Stimulated activated CD4-positive, alpha-beta T cell treated with anti-CD3 and anti-CD28 coated beads, Interleukin-4, amount 100 ng/mL, for 4 hours (primary cell): ENCODE measurements around the gene SLC15A4.
"Not testable (repeated sequence)": the region's sequence is repeated elsewhere in the genome, so short reads cannot be mapped to it uniquely, and the experiment has no call there.

ENCODE experiments used
- DNase-seq, 2 experiments: peaks; one replicate each; pipeline ENCODE4 v3.0.0-alpha.2; 2020

The SLC15A4 gene

DNA sequence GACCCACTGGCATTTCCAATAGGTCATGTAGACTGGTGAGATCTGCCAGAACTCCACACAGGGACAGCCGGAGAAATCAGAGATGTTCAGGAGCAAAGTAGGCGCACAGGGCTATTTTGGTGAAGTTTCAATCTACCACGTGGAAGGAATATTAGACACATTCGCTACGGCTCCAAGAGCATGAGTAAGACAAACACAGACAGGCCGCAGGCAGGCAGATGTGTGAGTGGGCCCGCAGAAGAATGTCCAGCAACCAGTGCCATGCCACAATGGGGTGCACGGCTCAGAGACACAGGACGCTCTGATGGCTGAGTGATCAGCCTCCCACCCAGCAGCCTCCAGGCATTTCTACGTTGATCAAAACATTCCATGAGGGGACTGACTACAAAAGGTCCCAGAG is 10.4 kb downstream of the SLC15A4 start:
- no peak for DNase-seq

DNA sequence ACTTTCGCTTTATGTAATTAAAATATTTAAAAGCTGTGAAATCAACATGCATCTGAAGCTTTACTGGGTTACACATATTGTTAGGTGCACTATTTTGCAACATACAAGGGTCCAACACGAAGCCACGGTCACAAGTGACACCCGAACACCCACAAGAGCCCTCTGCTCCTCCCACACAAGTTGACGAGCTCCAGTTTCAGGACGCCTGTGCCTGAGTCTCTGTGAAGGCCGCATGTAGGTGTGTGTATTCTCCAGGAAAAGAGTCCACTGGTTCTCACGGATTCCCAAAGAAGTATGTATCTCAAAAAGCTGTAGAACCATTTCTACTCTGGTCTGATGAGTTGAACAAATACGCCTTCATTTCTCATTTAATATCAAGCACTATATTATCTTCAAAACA is 12.0 kb downstream of the SLC15A4 start:
- DNase-seq = no peak

DNA sequence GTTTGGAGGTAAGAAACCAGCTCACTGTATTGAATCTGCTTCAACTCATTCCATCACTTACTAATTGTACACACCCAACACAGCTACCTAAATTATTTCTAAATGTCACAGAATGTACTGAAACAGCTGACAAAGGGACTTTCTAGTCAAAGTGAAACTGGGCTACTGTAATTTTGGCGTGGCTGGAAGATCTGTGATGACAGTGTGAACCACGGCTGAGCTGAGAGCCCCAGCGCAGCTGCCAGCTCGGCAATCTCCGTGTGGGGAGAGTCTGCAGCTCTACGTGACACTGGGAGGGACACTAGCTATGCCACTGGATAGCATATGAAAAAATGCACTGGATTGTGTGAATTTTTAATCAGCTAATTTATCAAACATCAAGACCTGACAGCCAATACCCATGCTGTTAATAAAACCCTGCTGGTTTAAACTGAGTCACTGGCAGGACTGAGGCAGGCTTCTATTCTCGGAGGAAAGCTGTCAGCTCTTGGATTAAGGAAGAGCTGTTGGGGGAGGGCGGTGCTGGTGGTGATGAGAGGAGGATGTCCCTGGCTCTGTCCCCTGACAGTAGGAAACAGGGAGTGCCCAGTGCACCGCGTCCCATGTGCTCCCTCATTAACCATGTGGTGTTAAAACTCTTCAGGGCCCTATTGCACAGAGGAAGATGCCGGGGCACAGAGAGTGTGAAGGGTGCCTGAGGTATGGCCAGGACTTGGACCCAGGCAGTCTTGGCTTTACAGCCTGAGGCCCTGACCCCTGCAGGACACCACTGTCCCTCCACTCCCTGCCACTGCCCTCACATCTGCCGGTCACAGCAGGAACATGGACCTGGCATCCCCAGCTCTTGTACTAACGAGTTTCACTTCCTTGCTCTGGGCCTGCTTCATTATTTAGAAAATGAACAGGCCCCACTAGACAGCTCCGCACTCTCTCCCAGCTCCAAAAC is 13.3 kb downstream of the SLC15A4 start:
- no peak for DNase-seq

DNA sequence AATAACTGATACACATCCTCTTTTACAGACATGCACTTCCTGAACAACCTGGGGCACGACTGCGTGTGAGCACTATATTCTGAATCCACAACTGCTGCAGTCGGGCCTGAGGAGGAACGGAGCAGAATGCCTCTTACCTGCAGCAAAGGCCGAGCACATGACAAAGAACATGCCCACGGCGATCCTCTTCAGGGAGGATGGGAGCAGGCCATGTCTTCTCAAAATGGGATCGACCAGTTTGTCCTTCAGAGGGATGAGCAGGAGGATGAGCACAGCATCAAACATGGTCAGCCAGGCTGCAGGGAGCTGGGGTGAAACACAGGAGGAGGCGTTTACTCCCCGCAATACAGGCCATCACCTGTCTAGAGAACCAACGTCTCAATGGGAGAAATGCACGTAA is 15.1 kb downstream of the SLC15A4 start:
- DNase-seq = no peak

DNA sequence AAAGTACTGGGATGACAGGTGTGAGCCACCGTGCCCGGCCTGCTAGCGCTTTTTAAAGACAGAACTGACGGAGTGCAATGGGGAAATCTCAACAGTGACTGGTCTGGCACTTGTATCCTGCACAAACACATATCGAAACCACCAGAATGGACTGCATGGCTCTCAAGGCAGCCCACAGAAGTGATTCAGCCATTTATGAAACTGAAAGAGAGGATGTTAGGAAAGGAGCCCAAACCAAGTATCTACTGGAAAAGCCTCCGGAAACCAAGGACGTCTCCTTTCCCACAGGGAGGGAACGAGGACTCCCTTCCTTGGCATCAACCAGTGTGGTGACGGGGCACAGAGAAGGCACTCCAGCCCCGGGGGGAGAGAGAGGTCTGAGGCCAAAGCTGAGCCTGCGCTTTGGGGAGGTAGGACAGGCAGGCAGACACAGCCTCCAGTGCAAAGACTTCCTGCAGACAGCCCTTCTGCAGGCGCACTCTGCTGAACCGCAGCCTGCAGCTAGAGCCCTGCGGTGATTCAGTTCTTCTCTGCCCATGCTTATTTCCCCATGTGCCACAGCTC is 16.5 kb downstream of the SLC15A4 start:
- no peak for DNase-seq

DNA sequence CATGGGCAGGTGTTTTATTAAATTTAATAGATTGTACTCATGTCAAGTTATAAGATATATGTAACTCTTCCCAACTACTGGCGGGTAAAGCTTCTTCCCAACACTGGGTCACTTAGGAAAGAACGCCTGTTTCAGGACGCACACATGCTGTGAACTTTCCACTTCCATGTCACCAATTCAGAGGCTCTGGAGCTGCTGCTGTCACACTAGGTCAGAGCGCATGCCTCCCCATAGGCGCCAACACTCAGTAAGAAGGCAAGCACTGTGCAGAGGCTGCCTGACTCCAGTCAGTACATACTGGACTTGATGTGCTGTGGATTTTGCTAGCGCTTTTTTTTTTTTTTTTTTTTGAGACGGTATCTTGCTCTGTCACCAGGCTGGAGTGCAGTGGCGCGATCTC is 17.2 kb downstream of the SLC15A4 start:
- no peak for DNase-seq

DNA sequence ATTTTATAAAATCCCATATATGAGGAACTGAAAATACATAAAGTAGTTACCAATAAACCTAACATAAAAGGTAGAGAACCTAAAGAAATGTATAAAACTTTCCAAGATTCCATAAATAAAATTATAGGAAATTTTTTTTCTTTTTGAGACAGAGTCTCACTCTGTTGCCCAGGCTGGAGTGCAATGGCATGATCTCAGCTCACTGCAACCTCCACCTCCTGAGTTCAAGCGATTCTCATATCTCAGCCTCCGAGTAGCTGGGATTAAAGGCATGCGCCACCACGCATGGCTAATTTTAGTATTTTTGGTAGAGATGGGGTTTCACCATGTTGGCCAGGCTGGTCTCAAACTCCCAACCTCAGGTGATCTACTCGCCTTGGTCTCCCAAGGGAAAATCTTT is 18.4 kb downstream of the SLC15A4 start:
- not testable (repeated sequence) for DNase-seq

DNA sequence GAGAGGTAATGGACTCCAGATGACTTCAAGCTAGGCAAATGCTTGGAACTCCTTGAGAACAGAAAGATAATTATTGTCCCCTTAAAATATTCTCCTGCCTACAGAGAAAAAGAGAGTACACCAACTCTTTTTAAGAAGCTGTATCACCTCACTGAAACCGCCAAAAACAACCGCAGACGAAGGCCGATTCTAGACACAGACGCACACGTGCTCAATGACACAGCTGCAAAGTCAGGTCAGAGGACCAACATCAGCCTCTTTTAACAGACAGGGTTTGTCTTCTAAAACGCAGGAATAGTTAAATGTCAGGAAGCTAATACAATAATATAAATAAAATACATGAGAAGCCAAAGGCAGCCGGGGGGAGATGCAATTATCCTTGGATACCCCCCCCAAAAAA is 19.0 kb downstream of the SLC15A4 start:
- DNase-seq = no peak

DNA sequence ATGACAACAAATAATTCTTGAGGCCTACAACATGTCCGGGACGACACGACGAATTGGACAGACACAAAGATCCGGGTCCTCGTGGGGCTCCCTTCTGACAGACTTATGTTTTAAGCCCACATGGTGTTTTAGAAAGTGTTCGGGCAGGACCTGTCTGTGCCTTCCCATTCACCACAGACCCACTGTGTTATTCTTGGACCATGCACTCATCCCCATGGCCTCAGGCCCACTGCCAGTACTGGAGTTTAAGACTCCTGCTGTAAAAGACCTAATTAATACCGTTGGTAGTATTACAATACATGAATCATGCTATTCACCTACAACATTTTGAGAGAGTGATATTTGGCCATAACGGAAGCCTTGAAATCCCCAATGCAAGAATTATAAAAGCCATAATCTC is 20.0 kb downstream of the SLC15A4 start:
- no peak for DNase-seq

DNA sequence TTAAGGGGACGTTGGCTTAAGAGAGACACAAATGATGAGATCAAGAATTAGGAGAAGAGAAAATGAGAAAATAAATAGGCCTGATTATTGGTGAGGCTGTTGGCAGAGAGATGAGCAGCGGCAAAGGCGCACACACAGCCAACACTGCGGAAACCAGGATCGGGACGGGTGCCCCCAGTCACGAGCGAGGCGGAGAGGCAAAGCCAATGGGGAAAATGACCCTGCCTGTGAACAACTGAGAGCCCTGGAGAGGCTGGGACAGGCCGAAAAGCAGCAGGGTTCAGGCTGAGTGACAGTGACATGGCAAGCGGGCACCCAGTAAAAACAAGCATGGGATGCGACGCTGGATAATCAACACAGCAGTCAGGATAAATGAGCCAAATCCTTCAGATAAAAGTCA is 21.0 kb downstream of the SLC15A4 start:
- no peak for DNase-seq

DNA sequence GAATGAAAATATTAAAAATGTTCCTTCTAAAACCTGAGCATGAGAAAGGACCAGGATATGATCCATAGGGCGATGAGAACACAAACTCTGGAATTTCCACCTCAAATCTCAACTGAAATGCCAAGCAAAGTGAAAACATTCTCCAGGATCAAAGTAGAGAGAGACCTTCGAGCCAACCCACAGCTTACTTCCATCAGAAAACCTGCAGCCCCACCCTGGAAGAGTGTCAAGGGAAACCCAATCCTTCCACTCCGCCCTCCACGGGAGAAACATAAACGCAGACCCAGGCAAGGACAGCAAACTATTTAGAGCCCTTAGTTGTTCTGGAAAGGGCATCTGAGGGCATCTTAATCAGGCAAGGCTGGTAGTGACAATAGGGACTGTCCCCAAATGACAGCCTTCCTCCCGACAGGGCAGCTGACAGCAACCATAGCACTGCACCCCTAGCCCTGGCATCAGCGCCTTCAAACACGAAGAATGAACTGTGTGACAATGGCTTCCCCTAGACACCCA is 21.8 kb downstream of the SLC15A4 start:
- DNase-seq = no peak

DNA sequence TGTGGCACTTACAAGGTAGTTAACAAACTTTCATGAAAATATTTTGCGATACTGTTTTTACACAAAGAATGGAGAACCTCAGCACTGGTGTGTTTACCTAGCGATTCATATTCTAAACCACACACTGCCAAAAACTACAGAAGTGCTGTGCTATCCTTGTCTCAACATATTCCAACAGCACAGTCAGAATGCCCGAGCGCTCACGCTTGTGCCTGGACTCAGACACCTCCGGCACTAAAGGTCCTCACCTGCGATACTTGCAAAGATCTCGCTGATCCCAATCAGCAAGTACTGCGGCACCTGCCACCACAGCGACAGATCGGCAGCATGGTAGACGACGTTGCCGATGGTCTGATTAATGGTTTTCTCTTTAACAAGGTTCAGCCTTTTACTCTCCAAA is 23.2 kb downstream of the SLC15A4 start:
- DNase-seq = no peak

DNA sequence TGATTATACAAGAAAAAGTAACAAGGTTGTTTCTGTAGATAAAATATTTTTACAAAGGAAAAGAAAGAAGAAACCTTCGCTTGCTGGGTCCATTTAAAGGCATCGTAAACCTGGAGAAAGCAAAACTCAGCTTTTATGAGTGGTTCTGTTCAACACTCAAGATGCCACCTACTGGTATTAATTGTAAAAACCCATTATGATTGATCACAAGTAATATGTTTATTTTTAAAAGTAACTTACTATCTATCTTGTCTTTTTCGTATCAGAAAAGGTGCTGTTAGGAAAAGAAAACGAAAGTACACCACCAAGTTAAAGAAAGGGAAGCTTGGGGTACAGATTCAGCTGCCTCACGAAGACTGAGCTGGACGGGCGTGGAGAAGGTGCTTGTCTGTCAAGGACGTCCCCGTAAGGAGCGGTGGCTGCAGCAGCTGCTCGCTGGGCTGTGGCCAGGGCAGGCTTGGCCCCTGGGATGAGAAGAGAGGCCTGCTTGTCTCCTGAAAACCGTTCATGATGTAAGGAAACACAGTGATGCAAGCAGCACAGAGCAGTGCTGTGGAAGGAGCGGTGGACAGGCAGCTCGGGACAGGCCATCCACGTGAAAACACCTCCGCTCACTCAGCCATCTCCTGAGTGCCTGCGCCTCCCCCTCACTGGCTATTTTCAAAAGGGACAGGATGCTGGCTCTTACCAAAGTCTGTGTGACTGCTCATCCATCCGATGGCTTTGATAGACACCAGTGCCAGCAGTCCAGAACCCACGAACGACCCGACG is 25.0 kb downstream of the SLC15A4 start:
- DNase-seq = no peak

DNA sequence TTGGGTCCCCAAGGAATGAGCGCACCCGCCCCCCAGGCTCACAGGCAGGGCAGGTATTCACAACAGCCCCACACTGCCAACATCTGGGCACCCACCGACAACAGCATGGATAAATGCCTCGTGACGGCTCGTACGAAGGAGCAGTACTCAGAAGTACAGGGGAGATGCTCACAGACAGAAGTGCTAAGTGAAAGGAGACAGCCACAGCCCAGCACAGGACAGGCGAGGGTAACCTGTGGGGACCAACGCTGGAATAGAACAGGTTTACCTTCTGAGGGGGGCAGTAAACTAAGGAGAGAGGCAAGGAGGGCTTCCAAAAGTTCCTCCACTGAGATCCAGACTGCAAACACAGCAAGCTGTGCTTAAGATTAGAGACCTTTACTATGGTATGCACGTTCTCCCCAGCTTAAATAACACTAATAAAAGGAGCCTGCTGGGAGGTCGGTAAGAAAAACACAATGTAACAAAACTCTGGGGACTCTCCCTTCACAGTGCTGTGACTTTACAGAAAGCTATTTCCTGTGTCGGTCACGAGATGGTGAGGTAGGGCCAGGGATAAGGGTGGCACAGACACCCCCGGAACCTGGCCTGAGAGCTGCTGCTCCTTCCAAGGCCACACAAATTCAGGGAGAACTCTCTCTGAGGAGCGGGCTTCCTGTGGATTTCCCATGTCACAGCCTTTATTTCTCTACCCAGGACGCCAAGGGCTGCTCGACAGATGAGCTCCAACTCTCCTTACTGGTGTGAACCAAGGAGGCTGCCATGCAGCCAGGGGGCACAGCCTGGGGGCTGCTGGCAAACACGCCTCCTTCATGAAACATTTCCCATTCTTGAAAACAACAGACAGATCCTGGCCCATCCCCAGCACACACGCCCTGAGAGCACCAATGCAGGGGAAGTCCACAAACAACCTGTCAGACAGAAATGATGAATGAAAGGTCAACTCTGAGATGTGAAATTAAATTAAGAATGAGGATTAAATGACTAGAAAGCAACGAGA is 26.3 kb downstream of the SLC15A4 start:
- no peak for DNase-seq

DNA sequence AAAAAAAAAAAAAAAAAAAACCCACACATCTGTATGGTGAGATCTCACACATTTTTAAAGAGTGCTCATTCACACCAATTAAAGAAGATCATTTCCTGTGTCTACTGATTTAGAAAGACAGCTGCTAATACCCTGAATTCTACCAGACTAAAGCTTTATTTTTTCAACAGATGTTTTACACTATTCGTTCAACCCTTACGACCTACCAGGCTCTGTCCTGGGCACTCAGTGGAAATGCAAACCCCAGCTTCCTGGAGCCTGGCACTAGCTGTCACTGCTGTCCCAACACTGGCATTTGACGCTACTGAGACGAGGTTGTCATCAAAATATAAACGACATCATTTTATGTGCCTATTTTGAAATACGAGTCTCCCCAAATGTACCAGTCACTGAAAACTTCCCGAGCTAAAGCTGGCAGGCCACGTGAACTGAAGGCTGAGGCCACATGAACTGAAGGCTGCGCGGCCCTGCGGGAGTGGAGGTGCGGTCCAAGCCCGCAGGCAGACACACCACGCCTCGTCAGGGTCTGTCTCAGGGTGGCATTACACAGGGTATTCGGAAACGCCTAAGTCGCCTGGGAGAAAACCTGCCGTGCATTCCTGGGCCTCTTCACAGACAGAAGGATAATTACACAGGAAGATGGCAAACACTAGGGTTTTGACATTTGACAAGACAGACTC is 27.2 kb downstream of the SLC15A4 start:
- DNase-seq = no peak

DNA sequence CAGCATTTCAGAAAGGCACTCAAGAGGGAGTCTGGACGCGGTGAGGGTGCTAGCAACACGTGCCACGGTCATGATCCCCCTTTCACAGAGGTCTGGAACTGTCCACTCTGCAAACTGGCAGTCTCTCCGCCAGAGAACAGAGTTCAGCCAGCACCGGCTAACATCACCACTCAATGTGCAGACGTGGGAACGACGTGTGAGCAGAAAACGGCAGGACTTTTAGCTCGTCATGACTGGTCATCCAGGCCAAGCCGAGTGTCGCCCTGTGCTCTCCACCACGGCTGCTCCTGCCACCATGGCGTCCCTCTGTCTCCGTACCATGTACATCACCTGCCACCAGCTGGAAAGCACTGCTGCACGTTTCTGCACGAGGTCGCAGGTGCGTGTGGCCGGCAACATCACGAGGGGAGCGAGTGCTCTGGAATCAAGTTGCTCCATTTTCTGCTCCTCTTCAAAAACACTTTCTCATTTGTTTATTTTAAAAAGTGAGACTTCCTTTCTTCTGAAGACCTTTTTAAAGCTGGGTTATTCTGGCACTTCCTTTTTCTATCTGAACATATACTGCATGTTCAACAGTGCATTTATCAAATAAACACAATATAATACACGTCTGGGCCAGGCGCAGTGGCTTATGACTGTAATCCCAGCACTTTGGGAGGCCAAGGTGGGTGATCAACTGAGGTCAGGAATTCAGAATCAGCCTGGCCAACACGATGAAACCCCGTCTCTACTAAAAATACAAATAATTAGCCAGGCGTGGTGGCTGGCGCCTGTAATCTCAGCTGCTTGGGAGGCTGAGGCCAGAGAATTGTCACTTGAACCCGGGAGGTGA is 28.0 kb downstream of the SLC15A4 start:
- no peak for DNase-seq

DNA sequence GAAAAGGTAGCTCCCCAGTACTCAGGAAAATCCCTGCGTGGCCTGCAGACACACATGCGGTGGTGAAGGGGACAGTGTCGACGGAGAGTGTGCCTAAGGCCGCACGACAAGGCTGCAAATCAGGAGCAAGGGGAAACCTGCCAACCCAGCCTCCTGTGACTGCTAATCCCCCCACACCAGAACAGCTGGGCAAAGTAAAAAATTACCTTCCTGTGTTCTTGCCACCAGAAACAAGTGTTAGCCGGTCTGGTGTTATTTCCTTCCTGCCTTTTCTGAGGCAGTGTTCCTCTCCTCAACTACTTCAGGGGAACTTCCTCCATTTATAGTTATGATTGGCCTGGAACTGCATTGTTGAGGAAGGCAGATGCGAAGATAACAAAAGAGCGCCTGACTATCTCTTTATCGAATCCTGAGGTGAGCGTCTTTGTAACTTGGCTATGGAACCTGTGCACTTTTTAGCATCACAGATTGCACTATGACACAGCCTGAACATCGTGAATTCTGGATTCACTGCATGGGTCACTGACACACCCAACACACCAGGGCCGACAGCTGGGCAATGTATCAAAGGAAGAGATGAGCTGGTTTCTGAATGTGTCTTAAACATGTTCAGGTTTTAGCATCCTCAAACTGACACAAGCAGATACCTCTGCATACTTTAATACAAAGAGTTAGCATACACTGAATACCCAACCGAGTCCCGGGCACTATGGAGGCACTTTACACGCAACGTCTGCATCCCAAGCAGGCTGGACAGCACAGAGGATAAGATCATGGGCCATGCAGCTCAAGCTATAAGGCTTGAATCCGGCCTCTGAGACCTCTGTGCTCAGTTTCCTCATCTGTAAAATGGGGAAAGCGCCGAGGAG is 28.9 kb downstream of the SLC15A4 start:
- DNase-seq = no peak

DNA sequence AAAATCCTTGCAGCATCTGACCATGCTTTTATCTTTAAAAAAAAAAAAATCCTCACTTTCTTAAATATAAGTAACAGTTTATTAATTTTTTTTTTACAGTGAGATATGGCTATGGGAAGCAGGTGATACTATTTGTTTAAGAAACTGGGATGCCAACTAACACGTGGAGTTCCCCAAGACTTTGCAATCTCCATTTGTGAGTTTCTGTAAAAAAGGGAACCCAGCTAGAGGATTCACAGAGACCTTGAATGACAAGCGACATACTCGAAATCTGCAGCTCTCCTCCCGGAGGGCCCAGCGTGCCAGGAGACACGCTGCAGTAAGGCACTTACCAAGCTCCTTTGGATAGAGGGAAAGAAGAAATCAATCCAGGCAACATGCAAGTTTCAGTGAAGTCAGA is 30.1 kb downstream of the SLC15A4 start:
- no peak for DNase-seq

DNA sequence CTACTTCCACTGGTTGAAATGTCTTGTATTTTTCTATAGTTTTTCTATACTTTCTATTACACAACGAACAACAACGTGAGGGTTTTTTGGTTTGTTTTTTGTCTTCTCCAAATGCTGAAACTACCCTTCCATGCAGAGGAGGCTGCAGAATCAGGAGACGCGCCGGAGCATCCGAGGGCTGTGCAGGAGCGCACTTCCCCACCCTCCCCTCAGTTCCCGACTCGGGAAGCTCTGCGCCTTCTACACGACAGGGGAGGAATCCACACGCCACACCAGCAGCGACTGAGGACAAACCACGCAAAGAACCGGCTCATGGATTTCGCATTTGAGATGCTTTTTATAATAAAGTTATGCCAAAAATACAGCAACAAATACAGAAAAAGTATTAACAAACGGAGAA is 30.9 kb downstream of the SLC15A4 start:
- DNase-seq = no peak

DNA sequence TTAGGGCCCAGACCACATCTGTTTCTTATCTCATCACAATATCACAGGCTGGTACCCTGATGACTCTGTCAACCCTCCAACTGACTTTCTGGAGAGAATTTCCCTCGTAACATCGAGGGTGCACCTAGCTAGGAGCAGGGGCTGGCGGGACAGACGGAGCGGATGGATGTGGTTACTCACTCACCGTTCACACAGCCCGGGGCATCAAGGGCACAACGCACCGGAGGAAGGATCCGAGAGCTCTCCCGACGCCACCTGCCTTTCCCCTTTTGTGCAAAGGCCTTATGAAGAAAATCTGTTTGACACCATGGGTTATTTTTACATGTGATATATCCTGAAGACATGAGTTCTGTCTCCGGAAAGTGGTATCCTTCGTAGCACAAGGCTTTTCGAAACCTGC is 31.4 kb downstream of the SLC15A4 start:
- no peak for DNase-seq
